WI38 (cell line): Measurements from ENCODE around the gene PADI2.

Experiments used
- H3K4me3 ChIP-seq: 2 replicates; pipeline ENCODE4 v1.5.1; 2011; ENCODE audit warnings: low read depth, mild to moderate bottlenecking, control low read depth, low read length
- CTCF ChIP-seq: IDR thresholded peaks from 2 replicates; pipeline ENCODE4 v1.5.1; 2012; ENCODE audit warnings: low read depth, mild to moderate bottlenecking, control low read depth, low read length

PADI2 gene

GRCh38 chr1:17059391-17060305 is 59.6 kb downstream of the PADI2 start:
- no peak overlapping the region for H3K4me3 ChIP-seq
- TF ChIP-seq CTCF: peak; percentile 74

GRCh38 chr1:17056551-17056950 is 62.7 kb downstream of the PADI2 start:
- no peak for TF ChIP-seq CTCF
- H3K4me3 ChIP-seq: no peak overlapping the region

- no peak overlapping the region for H3K4me3 ChIP-seq
- no peak for TF ChIP-seq CTCF
Observed at GRCh38 chr1:17055801-17056200, 63.5 kb downstream of the PADI2 start.

GRCh38 chr1:17053685-17054410 is 65.4 kb downstream of the PADI2 start, which contains the start of gene SDHB:
Gene SDHB, minus strand, starts transcription at chr1:17054032. Its CDS starts 13 bp downstream, at chr1:17054019.
- TF ChIP-seq CTCF: no peak
- peak within 1 kb of the TSS; percentile 94 for H3K4me3 ChIP-seq

- peak overlapping the region; percentile 94 for H3K4me3 ChIP-seq
- TF ChIP-seq CTCF: no peak
Observed at GRCh38 chr1:17053086-17053684, 66.1 kb downstream of the PADI2 start.

GRCh38 chr1:17052641-17053040 is 66.6 kb downstream of the PADI2 start:
- no peak for TF ChIP-seq CTCF
- H3K4me3 ChIP-seq: peak overlapping the region; percentile 94
